ENCODE results near the gene ASIC4. TPM values are rescaled to one million over a fixed set of nuclear protein-coding genes. Genes with fewer than 3 reads are reported as not detected.

ASIC4 gene
- total and polyA plus RNA-seq, 2 of the 8 experiments (the other 6 are each of a cell fraction or from before 2014, with no cell fraction given): 0.12 to 0.22 TPM

DNA sequence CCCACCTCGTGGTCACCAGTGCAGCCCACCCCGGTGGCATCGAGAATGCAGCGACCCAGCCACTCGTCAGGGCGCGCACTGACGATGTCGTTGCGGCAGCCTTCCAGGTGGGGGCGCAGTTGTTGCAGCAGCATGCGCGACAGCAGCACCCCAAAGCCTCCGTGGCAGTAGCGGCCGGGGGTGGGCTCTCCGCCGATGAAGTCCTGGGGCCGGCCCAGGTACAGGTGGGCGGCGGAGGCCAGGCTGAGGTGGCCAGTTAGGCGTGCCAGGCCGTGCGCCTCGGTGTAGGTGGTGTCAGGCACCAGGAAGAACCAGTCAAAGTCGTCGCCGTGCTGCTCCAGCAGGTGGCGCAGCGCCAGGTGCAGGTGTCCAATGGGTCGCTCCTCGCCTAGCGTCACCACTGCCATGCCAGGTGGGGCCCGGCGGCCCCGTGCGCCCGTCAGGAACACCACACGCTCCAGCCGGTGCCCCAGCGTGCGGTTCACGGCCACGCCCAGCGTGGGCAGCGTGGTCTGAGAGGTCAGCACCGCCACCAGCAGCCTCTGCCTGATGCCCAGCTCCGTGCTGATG is 27.4 kb downstream of the ASIC4 start:
- Histone ChIP-seq H3K79me1 (ENCODE audit: low read depth, low read length) (peaks cover 4% of the 10 kb centered on the region; the same call in 1 of the 2 replicates), H2BK12ac (ENCODE audit: low read depth, low read length) (no peak overlapping the region), H3K23me2 (ENCODE audit: low read depth, low read length) (peaks cover 14% of the 10 kb centered on the region; the same call in 1 of the 2 replicates), H3K79me2 (ENCODE audit: control insufficient read depth in 1 of 2, insufficient read depth in 2 of 2, low read length in 2 of 2) (peaks cover 0 to 6% of the 10 kb centered on the region in 2 experiments; a peak in 1 of 4 replicates), H2BK120ac (replicated peaks; ENCODE audit: low read depth, low read length) (no peak overlapping the region), H3K9ac (replicated peaks in 1 of 4; ENCODE audit: extremely low read depth in 1 of 4, low read depth in 3 of 4, low read length in 3 of 4) (no peak overlapping the region), H3K18ac (ENCODE audit: extremely low read depth, low read length) (no peak overlapping the region), H3K56ac (replicated peaks; ENCODE audit: insufficient read length, low read depth, low read length) (no peak overlapping the region), H3K27ac (ENCODE audit: low read depth, low read length) (no peak overlapping the region), H4K8ac (ENCODE audit: extremely low read depth, insufficient read depth, low read length) (no peak overlapping the region), H4K20me1 (replicated peaks in 1 of 2; ENCODE audit: control insufficient read depth in 1 of 2, insufficient read depth in 2 of 2, low read length in 2 of 2) (peaks cover 11 to 17% of the 10 kb centered on the region in 2 experiments), H3K14ac (ENCODE audit: insufficient read length) (no peak overlapping the region), H2BK5ac (ENCODE audit: low read depth, low read length) (no peak overlapping the region; the same call in 1 of the 2 replicates), H3K9me3 (ENCODE audit: insufficient read depth in 2 of 2, low read depth in 1 of 2, low read length in 1 of 2) (no peaks in the 10 kb centered on the region), H3K23ac (ENCODE audit: insufficient read length) (no peak overlapping the region), H3K36me3 (ENCODE audit: control insufficient read depth in 2 of 4, insufficient read depth in 4 of 4, low read length in 3 of 4) (peaks cover 4 to 22% (median 12%) of the 10 kb centered on the region in 4 experiments; a peak in 6 of 8 replicates), H3K4me2 (ENCODE audit: insufficient read depth in 1 of 2, low read depth in 2 of 2, low read length in 2 of 2) (peak overlapping the region; percentile 62 to 90), H4K5ac (ENCODE audit: insufficient read length, low read depth, low read length) (peak overlapping the region; percentile 38), H2BK15ac (ENCODE audit: low read length) (no peak overlapping the region; the same call in 1 of the 2 replicates), H3K27me3 (replicated peaks in 1 of 4; ENCODE audit: control insufficient read depth in 3 of 4, extremely low read depth in 1 of 4, insufficient read depth in 3 of 4, low read length in 3 of 4) (peaks cover 0 to 4% (median 0%) of the 10 kb centered on the region in 4 experiments; a peak in 2 of 7 replicates), H2AFZ (ENCODE audit: low read length) (no peak overlapping the region), H4K91ac (replicated peaks; ENCODE audit: insufficient read length, low read length) (no peak overlapping the region), H3K4ac (replicated peaks; ENCODE audit: insufficient read length, low read depth, low read length) (no peak overlapping the region), H2BK20ac (ENCODE audit: low read length) (no peak overlapping the region), H2AK5ac (ENCODE audit: low read depth, low read length) (no peak overlapping the region), H3K4me1 (replicated peaks in 1 of 4; ENCODE audit: control insufficient read depth in 3 of 4, insufficient read depth in 4 of 4, low read length in 3 of 4) (peaks cover 5 to 28% (median 19%) of the 10 kb centered on the region in 4 experiments), H3K4me3 (ENCODE audit: extremely low read depth in 1 of 4, insufficient read depth in 2 of 4, low read depth in 3 of 4, low read length in 4 of 4) (peak overlapping the region; percentile 4 to 90 (median 46); a peak in 5 of 8 replicates)
- peak; percentile 86 to 98 for DNase-seq (ENCODE audit: low read depth in 1 of 2, low spot score in 2 of 2)
- CTCF ChIA-PET (ENCODE audit: partially characterized antibody): interaction anchor here (0.6 to 113.1 kb wide), 47 partner anchors 8 to 871 kb away, joined by 3 to 7248 read pairs (median 6); partner anchors contain the start of genes ASIC4, DES, GLB1L and GMPPA
- POLR2A ChIA-PET (ENCODE audit: partially characterized antibody): interaction anchor here (0.6 to 5.4 kb wide), 11 partner anchors 10 to 154 kb away, joined by 3 to 23 read pairs (median 5); partner anchors contain the start of genes INHA, OBSL1 and STK11IP
- WGBS, 2 experiments (ENCODE audit: extremely low coverage in 1 of 2, insufficient coverage in 1 of 2, insufficient read length in 1 of 2, insufficient replicate concordance in 2 of 2, low coverage in 1 of 2, low lambda C conversion rate in 2 of 2, missing lambda C conversion rate in 1 of 2): 11% methylated on average over 45 of the region's 48 CpGs; no CpG with 5 or more reads in 1 of the 2 experiments
- no peak for FAIRE-seq
- TF ChIP-seq SP1 (IDR thresholded peaks at IDR 0.05; ENCODE audit: low read depth, low read length) (no peak), TAF1 (IDR thresholded peaks at IDR 0.05; ENCODE audit: low read depth, low read length) (no peak), RFX5 (IDR thresholded peaks at IDR 0.05; ENCODE audit: borderline replicate concordance, low read depth, low read length) (no peak), CEBPB (IDR thresholded peaks at IDR 0.05; ENCODE audit: low read depth, low read length) (no peak), HDAC6 (IDR thresholded peaks at IDR 0.05; ENCODE audit: low read depth, low read length) (no peak), YY1 (IDR thresholded peaks at IDR 0.05; ENCODE audit: low read depth, low read length) (peak; percentile 64), POLR2AphosphoS5 (IDR thresholded peaks at IDR 0.05; ENCODE audit: low read depth, low read length) (peak; percentile 44; the same call in 1 of the 2 replicates), CBX5 (IDR thresholded peaks at IDR 0.05; ENCODE audit: low read depth, low read length) (no peak), HDAC2 (IDR thresholded peaks at IDR 0.05; ENCODE audit: borderline replicate concordance in 1 of 2, low read depth in 2 of 2, low read length in 2 of 2) (no peak), TCF12 (IDR thresholded peaks at IDR 0.05; ENCODE audit: low read depth, low read length) (peak; percentile 96; the same call in 1 of the 2 replicates), SRF (IDR thresholded peaks at IDR 0.05; ENCODE audit: low read depth, low read length) (0 out of 2 replicates have a peak, but pooled peaks have one; percentile 45)
- TF ChIP-seq, protein P1, sequence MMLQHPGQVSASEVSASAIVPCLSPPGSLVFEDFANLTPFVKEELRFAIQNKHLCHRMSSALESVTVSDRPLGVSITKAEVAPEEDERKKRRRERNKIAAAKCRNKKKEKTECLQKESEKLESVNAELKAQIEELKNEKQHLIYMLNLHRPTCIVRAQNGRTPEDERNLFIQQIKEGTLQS (IDR thresholded peaks at IDR 0.05; ENCODE audit: insufficient read depth, low read depth, low read length): peak; percentile 18; the same call in 1 of the 2 replicates
